Measurements from ENCODE around the gene NTNG1.

NTNG1 gene

DNA sequence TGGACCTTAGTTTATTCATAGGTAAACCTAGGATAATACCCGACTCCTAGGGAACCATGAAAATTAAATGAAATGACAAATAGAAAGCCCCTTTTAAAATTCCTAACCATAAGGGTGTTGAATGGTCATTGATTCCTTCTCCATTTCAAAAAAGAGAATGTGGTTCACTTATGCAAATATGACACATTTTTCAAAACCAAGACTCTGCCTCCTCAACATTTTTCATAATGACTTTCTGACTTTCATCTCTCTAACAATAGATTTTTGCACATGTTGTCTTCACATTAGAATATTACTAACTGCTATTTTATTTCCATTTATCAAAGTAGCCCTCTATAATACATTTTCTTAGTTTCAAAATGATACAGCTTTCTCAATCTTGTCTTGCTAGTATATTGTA is 169.1 kb downstream of the NTNG1 start:
- no peaks in the 10 kb centered on the region for H3K9me3 ChIP-seq (ENCODE audit: control extremely low read depth in 1 of 5, control insufficient read depth in 4 of 5, insufficient read depth in 2 of 5, low read depth in 1 of 5, low read length in 4 of 5)
- POLR2A ChIA-PET = no interaction called here
- no peak overlapping the region for H3K4me3 ChIP-seq (ENCODE audit: control insufficient read depth in 1 of 7, extremely low read depth in 1 of 7, insufficient read depth in 4 of 7, low read depth in 2 of 7, low read length in 6 of 7)
- WGBS (ENCODE audit: insufficient coverage) = no CpG with 5 or more reads among the region's 1 CpG
- no peaks in the 10 kb centered on the region for H3K4me1 ChIP-seq (ENCODE audit: control extremely low read depth in 1 of 4, control insufficient read depth in 4 of 4, insufficient read depth in 4 of 4, low read length in 3 of 4)
- DNase-seq = no peak
- CTCF ChIA-PET = interaction anchor here (1.3 kb wide), 1 partner anchor 43 kb away, joined by 3 read pairs; no protein-coding TSS in a partner anchor
- H3K36me3 ChIP-seq (ENCODE audit: control insufficient read depth in 4 of 4, insufficient read depth in 4 of 4, low read length in 3 of 4) = no peaks in the 10 kb centered on the region
- H3K27ac ChIP-seq (ENCODE audit: insufficient read depth in 1 of 2, low read depth in 1 of 2, low read length in 2 of 2, poor library complexity in 1 of 2, severe bottlenecking in 2 of 2) = no peak overlapping the region
- H3K27me3 ChIP-seq (replicated peaks in 2 of 5; ENCODE audit: control insufficient read depth in 4 of 5, insufficient read depth in 5 of 5, low read length in 4 of 5) = no peaks in the 10 kb centered on the region

DNA sequence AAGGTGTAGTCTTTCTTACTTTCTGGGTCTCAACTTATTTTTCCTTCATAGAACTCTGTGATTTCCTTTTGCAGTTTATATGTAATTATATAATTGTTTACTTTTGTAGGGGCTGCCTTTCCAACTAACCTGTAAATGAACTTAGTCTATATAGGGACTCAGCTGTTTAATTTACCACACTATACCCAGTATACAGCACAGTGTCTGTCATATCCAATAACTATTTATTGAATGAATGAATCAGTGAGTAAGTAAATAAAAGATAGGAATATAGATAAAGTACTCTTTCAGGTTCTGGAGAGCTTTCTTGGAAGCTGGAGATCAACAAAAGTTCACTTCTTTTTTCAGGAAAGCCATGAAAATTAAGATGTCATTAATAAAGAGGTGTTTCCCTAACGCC is 174.8 kb downstream of the NTNG1 start:
- no peak for DNase-seq
- Histone ChIP-seq H3K4me1 (ENCODE audit: control extremely low read depth in 1 of 4, control insufficient read depth in 4 of 4, insufficient read depth in 4 of 4, low read length in 3 of 4) (no peaks in the 10 kb centered on the region), H3K27me3 (replicated peaks in 2 of 5; ENCODE audit: control insufficient read depth in 4 of 5, insufficient read depth in 5 of 5, low read length in 4 of 5) (peaks cover 0 to 2% (median 0%) of the 10 kb centered on the region in 5 experiments), H3K9me3 (ENCODE audit: control extremely low read depth in 1 of 5, control insufficient read depth in 4 of 5, insufficient read depth in 2 of 5, low read depth in 1 of 5, low read length in 4 of 5) (no peaks in the 10 kb centered on the region), H3K36me3 (ENCODE audit: control insufficient read depth in 4 of 4, insufficient read depth in 4 of 4, low read length in 3 of 4) (no peaks in the 10 kb centered on the region), H3K4me3 (ENCODE audit: control insufficient read depth in 1 of 7, extremely low read depth in 1 of 7, insufficient read depth in 4 of 7, low read depth in 2 of 7, low read length in 6 of 7) (no peak overlapping the region), H3K27ac (ENCODE audit: insufficient read depth in 1 of 2, low read depth in 1 of 2, low read length in 2 of 2, poor library complexity in 1 of 2, severe bottlenecking in 2 of 2) (no peak overlapping the region)
- ChIA-PET CTCF (interaction anchor here (1.6 kb wide), 1 partner anchor 8 kb away, joined by 3 read pairs; no protein-coding TSS in a partner anchor), POLR2A (no interaction called here)
- 0% methylated on average over 1 of the region's 1 CpG for WGBS (ENCODE audit: insufficient coverage)

DNA sequence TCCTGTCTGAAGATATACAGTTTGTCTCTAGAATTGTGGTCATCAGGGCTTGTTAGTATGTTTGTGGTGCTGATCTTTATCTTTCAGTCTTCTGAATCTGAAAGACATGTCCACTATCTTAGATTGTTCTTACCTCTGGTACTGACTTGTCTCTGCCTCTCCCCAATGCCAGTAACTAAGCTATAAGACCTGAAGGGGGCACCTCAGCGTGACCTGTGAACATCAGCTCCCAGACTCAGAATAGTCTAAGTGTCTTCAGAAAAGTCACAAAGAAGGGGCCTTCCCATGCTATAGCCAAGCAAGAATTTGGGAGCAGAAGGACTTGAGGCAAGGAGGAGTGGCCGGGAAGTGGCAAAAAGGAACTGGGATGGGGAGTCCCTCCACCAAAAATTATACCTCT is 178.1 kb downstream of the NTNG1 start:
- Histone ChIP-seq H3K9me3 (ENCODE audit: control extremely low read depth in 1 of 5, control insufficient read depth in 4 of 5, insufficient read depth in 2 of 5, low read depth in 1 of 5, low read length in 4 of 5) (no peaks in the 10 kb centered on the region), H3K27me3 (replicated peaks in 2 of 5; ENCODE audit: control insufficient read depth in 4 of 5, insufficient read depth in 5 of 5, low read length in 4 of 5) (peaks cover 0 to 2% (median 0%) of the 10 kb centered on the region in 5 experiments), H3K4me3 (ENCODE audit: control insufficient read depth in 1 of 7, extremely low read depth in 1 of 7, insufficient read depth in 4 of 7, low read depth in 2 of 7, low read length in 6 of 7) (no peak overlapping the region), H3K36me3 (ENCODE audit: control insufficient read depth in 4 of 4, insufficient read depth in 4 of 4, low read length in 3 of 4) (no peaks in the 10 kb centered on the region), H3K4me1 (ENCODE audit: control extremely low read depth in 1 of 4, control insufficient read depth in 4 of 4, insufficient read depth in 4 of 4, low read length in 3 of 4) (no peaks in the 10 kb centered on the region), H3K27ac (ENCODE audit: insufficient read depth in 1 of 2, low read depth in 1 of 2, low read length in 2 of 2, poor library complexity in 1 of 2, severe bottlenecking in 2 of 2) (no peak overlapping the region)
- WGBS (ENCODE audit: insufficient coverage) = 100% methylated on average over 1 of the region's 2 CpGs
- DNase-seq = no peak
- CTCF ChIA-PET = interaction anchor here (1.9 kb wide), 1 partner anchor 11 kb away, joined by 5 read pairs; no protein-coding TSS in a partner anchor
- POLR2A ChIA-PET = no interaction called here

DNA sequence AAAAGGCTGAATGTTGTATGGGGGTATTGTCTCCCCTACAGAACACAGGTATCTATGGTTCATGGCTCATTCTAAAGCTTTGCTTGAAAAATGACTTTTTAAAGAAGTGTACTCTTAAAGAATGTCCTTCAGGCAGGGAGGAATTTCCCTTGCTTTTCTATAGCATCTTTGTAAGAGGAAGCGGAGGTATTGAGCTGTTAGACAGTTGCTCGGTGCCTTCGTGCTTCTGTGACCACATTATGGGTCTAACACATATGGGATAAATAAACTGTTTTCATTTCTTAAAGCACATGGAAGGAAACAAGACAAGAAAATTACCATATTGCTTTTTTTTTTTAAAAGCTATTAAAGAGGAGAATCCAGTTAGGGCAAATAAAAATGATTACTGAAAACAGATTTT is 182.9 kb downstream of the NTNG1 start:
- ChIA-PET POLR2A (no interaction called here), CTCF (no interaction called here)
- Histone ChIP-seq H3K27ac (ENCODE audit: insufficient read depth in 1 of 2, low read depth in 1 of 2, low read length in 2 of 2, poor library complexity in 1 of 2, severe bottlenecking in 2 of 2) (no peak overlapping the region), H3K9me3 (ENCODE audit: control extremely low read depth in 1 of 5, control insufficient read depth in 4 of 5, insufficient read depth in 2 of 5, low read depth in 1 of 5, low read length in 4 of 5) (no peaks in the 10 kb centered on the region), H3K4me1 (ENCODE audit: control extremely low read depth in 1 of 4, control insufficient read depth in 4 of 4, insufficient read depth in 4 of 4, low read length in 3 of 4) (no peaks in the 10 kb centered on the region), H3K36me3 (ENCODE audit: control insufficient read depth in 4 of 4, insufficient read depth in 4 of 4, low read length in 3 of 4) (no peaks in the 10 kb centered on the region), H3K27me3 (replicated peaks in 2 of 5; ENCODE audit: control insufficient read depth in 4 of 5, insufficient read depth in 5 of 5, low read length in 4 of 5) (peaks cover 0 to 2% (median 0%) of the 10 kb centered on the region in 5 experiments), H3K4me3 (ENCODE audit: control insufficient read depth in 1 of 7, extremely low read depth in 1 of 7, insufficient read depth in 4 of 7, low read depth in 2 of 7, low read length in 6 of 7) (no peak overlapping the region)
- no CpG with 5 or more reads among the region's 3 CpGs for WGBS (ENCODE audit: insufficient coverage)
- no peak for DNase-seq

DNA sequence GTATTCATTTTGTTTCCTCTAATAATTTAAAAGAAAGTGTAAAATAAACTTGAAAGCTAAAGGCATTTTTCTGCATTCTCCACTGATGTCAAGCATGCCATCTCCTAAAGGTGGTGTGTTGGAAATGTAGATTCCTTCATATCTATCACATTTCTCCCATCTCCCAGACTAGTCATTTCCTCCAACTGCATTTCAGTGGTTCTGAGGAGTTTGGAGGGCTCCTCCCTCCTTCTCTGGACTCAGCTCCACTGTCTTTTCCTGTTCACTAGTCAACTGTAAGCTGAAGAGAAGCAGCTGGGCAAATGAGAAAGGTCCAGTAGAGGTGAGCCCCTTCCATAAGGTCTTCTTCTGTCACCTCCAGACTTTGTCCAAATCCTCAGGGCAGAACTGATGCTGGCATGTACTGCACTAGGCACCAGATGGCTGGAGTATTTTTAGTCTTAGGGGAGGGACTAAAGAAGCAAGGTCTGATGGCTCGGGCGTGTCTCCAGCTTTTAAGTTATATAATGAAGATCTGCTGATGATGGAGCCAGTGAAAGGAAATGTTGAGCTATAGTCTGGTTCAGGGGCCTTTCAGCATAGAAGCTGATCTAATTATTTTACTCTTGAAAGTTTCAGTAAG is 186.1 kb downstream of the NTNG1 start:
- H3K27ac ChIP-seq (ENCODE audit: insufficient read depth in 1 of 2, low read depth in 1 of 2, low read length in 2 of 2, poor library complexity in 1 of 2, severe bottlenecking in 2 of 2) = no peak overlapping the region
- ChIA-PET CTCF (no interaction called here), POLR2A (no interaction called here)
- 100% methylated on average over 2 of the region's 2 CpGs for WGBS (ENCODE audit: insufficient coverage)
- no peaks in the 10 kb centered on the region for H3K4me1 ChIP-seq (ENCODE audit: control extremely low read depth in 1 of 4, control insufficient read depth in 4 of 4, insufficient read depth in 4 of 4, low read length in 3 of 4)
- H3K4me3 ChIP-seq (ENCODE audit: control insufficient read depth in 1 of 7, extremely low read depth in 1 of 7, insufficient read depth in 4 of 7, low read depth in 2 of 7, low read length in 6 of 7) = no peak overlapping the region
- no peaks in the 10 kb centered on the region for H3K27me3 ChIP-seq (replicated peaks in 2 of 5; ENCODE audit: control insufficient read depth in 4 of 5, insufficient read depth in 5 of 5, low read length in 4 of 5)
- no peaks in the 10 kb centered on the region for H3K9me3 ChIP-seq (ENCODE audit: control extremely low read depth in 1 of 5, control insufficient read depth in 4 of 5, insufficient read depth in 2 of 5, low read depth in 1 of 5, low read length in 4 of 5)
- no peaks in the 10 kb centered on the region for H3K36me3 ChIP-seq (ENCODE audit: control insufficient read depth in 4 of 4, insufficient read depth in 4 of 4, low read length in 3 of 4)
- DNase-seq = no peak

DNA sequence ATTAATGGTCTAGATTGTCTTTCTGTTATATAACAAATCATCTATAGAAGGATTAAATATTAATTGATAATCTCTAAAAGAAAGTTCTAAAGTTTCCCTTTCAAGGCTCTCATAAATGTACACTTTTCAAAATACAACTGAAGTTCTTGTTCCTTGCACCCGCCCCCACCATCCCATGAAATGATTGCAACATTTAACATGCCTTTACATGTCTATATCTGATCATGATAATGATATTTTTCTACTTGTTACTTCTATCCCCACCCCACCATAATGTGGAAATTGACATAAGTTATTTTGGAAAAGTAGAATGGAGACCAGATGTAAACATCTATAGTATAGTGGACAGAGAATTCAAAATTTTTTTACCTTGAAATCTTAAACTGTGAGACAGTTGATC is 186.6 kb downstream of the NTNG1 start:
- Histone ChIP-seq H3K27me3 (replicated peaks in 2 of 5; ENCODE audit: control insufficient read depth in 4 of 5, insufficient read depth in 5 of 5, low read length in 4 of 5) (no peaks in the 10 kb centered on the region), H3K27ac (ENCODE audit: insufficient read depth in 1 of 2, low read depth in 1 of 2, low read length in 2 of 2, poor library complexity in 1 of 2, severe bottlenecking in 2 of 2) (no peak overlapping the region), H3K4me1 (ENCODE audit: control extremely low read depth in 1 of 4, control insufficient read depth in 4 of 4, insufficient read depth in 4 of 4, low read length in 3 of 4) (no peaks in the 10 kb centered on the region), H3K36me3 (ENCODE audit: control insufficient read depth in 4 of 4, insufficient read depth in 4 of 4, low read length in 3 of 4) (no peaks in the 10 kb centered on the region), H3K9me3 (ENCODE audit: control extremely low read depth in 1 of 5, control insufficient read depth in 4 of 5, insufficient read depth in 2 of 5, low read depth in 1 of 5, low read length in 4 of 5) (no peaks in the 10 kb centered on the region), H3K4me3 (ENCODE audit: control insufficient read depth in 1 of 7, extremely low read depth in 1 of 7, insufficient read depth in 4 of 7, low read depth in 2 of 7, low read length in 6 of 7) (no peak overlapping the region)
- ChIA-PET CTCF (no interaction called here), POLR2A (no interaction called here)
- DNase-seq = no peak
- WGBS (ENCODE audit: insufficient coverage) = no CpG with 5 or more reads among the region's 1 CpG

DNA sequence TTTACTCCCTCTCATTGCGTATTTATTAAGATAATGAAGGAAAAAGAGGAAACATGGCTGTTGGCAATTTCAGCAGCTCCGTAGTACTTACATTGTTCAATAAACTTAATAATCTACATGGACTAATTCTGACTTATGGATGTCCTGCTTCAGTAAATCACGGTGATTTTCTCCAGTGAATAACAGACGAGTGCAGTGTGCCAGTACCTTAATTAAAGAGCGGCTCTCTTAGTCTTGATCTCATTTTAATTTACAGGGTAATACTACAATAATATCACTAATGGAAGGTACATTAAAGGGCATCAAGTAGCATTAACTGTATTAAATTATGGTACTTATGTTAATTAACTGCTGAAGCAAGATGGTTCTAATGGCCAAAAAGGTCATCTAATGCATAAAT is 187.2 kb downstream of the NTNG1 start:
- no peak overlapping the region for H3K27ac ChIP-seq (ENCODE audit: insufficient read depth in 1 of 2, low read depth in 1 of 2, low read length in 2 of 2, poor library complexity in 1 of 2, severe bottlenecking in 2 of 2)
- no peaks in the 10 kb centered on the region for H3K27me3 ChIP-seq (replicated peaks in 2 of 5; ENCODE audit: control insufficient read depth in 4 of 5, insufficient read depth in 5 of 5, low read length in 4 of 5)
- no CpG with 5 or more reads among the region's 5 CpGs for WGBS (ENCODE audit: insufficient coverage)
- no peaks in the 10 kb centered on the region for H3K4me1 ChIP-seq (ENCODE audit: control extremely low read depth in 1 of 4, control insufficient read depth in 4 of 4, insufficient read depth in 4 of 4, low read length in 3 of 4)
- POLR2A ChIA-PET = no interaction called here
- H3K9me3 ChIP-seq (ENCODE audit: control extremely low read depth in 1 of 5, control insufficient read depth in 4 of 5, insufficient read depth in 2 of 5, low read depth in 1 of 5, low read length in 4 of 5) = no peaks in the 10 kb centered on the region
- no peak overlapping the region for H3K4me3 ChIP-seq (ENCODE audit: control insufficient read depth in 1 of 7, extremely low read depth in 1 of 7, insufficient read depth in 4 of 7, low read depth in 2 of 7, low read length in 6 of 7)
- no peaks in the 10 kb centered on the region for H3K36me3 ChIP-seq (ENCODE audit: control insufficient read depth in 4 of 4, insufficient read depth in 4 of 4, low read length in 3 of 4)
- CTCF ChIA-PET = no interaction called here
- DNase-seq = no peak

Data from common myeloid progenitor, CD34-positive (primary cell).